Measurements from ENCODE around the gene PHACTR3. TPM values are rescaled to one million over a fixed set of nuclear protein-coding genes. Genes with fewer than 3 reads are reported as not detected.

PHACTR3 gene
- total and polyA plus RNA-seq, 2 of the 8 experiments (the other 6 are each of a cell fraction or from before 2014, with no cell fraction given): 0.05 to 0.13 TPM

GRCh38 chr20:59783641-59784010 lies 179.3 kb downstream of the PHACTR3 start:
- Histone ChIP-seq H3K23me2 (ENCODE audit: low read depth, low read length) (no peaks in the 10 kb centered on the region), H2BK5ac (ENCODE audit: low read depth, low read length) (no peak overlapping the region), H3K79me2 (ENCODE audit: control insufficient read depth in 1 of 2, insufficient read depth in 2 of 2, low read length in 2 of 2) (no peaks in the 10 kb centered on the region), H3K56ac (replicated peaks; ENCODE audit: insufficient read length, low read depth, low read length) (no peak overlapping the region), H3K4me1 (replicated peaks in 1 of 4; ENCODE audit: control insufficient read depth in 3 of 4, insufficient read depth in 4 of 4, low read length in 3 of 4) (no peaks in the 10 kb centered on the region), H4K91ac (replicated peaks; ENCODE audit: insufficient read length, low read length) (no peak overlapping the region), H2AFZ (ENCODE audit: low read length) (no peak overlapping the region), H4K8ac (ENCODE audit: extremely low read depth, insufficient read depth, low read length) (no peak overlapping the region), H2BK15ac (ENCODE audit: low read length) (no peak overlapping the region), H3K14ac (ENCODE audit: insufficient read length) (no peak overlapping the region), H3K4ac (replicated peaks; ENCODE audit: insufficient read length, low read depth, low read length) (no peak overlapping the region), H3K27ac (ENCODE audit: low read depth, low read length) (no peak overlapping the region), H2BK20ac (ENCODE audit: low read length) (no peak overlapping the region), H3K36me3 (ENCODE audit: control insufficient read depth in 2 of 4, insufficient read depth in 4 of 4, low read length in 3 of 4) (peaks cover 0 to 2% (median under 1%) of the 10 kb centered on the region in 4 experiments; a peak in 2 of 8 replicates), H3K23ac (ENCODE audit: insufficient read length) (no peak overlapping the region), H4K5ac (ENCODE audit: insufficient read length, low read depth, low read length) (no peak overlapping the region), H3K27me3 (replicated peaks in 1 of 4; ENCODE audit: control insufficient read depth in 3 of 4, extremely low read depth in 1 of 4, insufficient read depth in 3 of 4, low read length in 3 of 4) (no peaks in the 10 kb centered on the region), H3K4me2 (ENCODE audit: insufficient read depth in 1 of 2, low read depth in 2 of 2, low read length in 2 of 2) (no peak overlapping the region), H3K9ac (replicated peaks in 1 of 4; ENCODE audit: extremely low read depth in 1 of 4, low read depth in 3 of 4, low read length in 3 of 4) (no peak overlapping the region), H2BK12ac (ENCODE audit: low read depth, low read length) (no peak overlapping the region), H4K20me1 (replicated peaks in 1 of 2; ENCODE audit: control insufficient read depth in 1 of 2, insufficient read depth in 2 of 2, low read length in 2 of 2) (no peaks in the 10 kb centered on the region), H2BK120ac (replicated peaks; ENCODE audit: low read depth, low read length) (no peak overlapping the region), H3K4me3 (ENCODE audit: extremely low read depth in 1 of 4, insufficient read depth in 2 of 4, low read depth in 3 of 4, low read length in 4 of 4) (no peak overlapping the region), H2AK5ac (ENCODE audit: low read depth, low read length) (no peak overlapping the region), H3K79me1 (ENCODE audit: low read depth, low read length) (no peaks in the 10 kb centered on the region), H3K9me3 (ENCODE audit: insufficient read depth in 2 of 2, low read depth in 1 of 2, low read length in 1 of 2) (peaks cover 69 to 84% of the 10 kb centered on the region in 2 experiments), H3K18ac (ENCODE audit: extremely low read depth, low read length) (no peak overlapping the region)
- TF ChIP-seq CHD1 (IDR thresholded peaks at IDR 0.05; ENCODE audit: low read depth, low read length) (no peak), BACH1 (IDR thresholded peaks at IDR 0.05; ENCODE audit: low read length) (no peak), E2F6 (IDR thresholded peaks at IDR 0.05) (no peak), PHF8 (conservative IDR thresholded peaks at IDR 0.05; ENCODE audit: low read depth, low read length) (no peak)
- ChIA-PET POLR2A (ENCODE audit: partially characterized antibody) (no interaction called here), CTCF (ENCODE audit: partially characterized antibody) (interaction anchor here (0.8 to 1.7 kb wide), 3 partner anchors 8 to 161 kb away, joined by 3 to 4 read pairs (median 3); no protein-coding TSS in a partner anchor)
- 87% methylated on average over 6 of the region's 6 CpGs; no CpG with 5 or more reads in 1 of the 2 experiments for WGBS, 2 experiments (ENCODE audit: extremely low coverage in 1 of 2, insufficient coverage in 1 of 2, insufficient read length in 1 of 2, insufficient replicate concordance in 2 of 2, low coverage in 1 of 2, low lambda C conversion rate in 2 of 2, missing lambda C conversion rate in 1 of 2)
- FAIRE-seq: no peak
- no peak for DNase-seq (ENCODE audit: low read depth in 1 of 2, low spot score in 2 of 2)
